CD14-positive monocyte (primary cell): Measurements from ENCODE around the gene COX11. TPM values are rescaled to one million over a fixed set of nuclear protein-coding genes. Genes with fewer than 3 reads are reported as not detected.

ENCODE experiments used
- DNase-seq, 3 donors: peaks; one replicate each; pipeline ENCODE4 v3.0.0-alpha.2; 2011 to 2022
- H2AFZ ChIP-seq: 2 replicates; pipeline ENCODE4 v1.6.0; 2012; ENCODE audit warnings: mild to moderate bottlenecking, low read depth, low read length, inconsistent platforms; ENCODE audit not compliant: insufficient read depth, poor library complexity, severe bottlenecking
- H3K27ac ChIP-seq, 2 donors: 1 replicate in 1 of 2; 2 replicates in 1 of 2; pipeline ENCODE4 v1.5.1; 2012 to 2013; ENCODE audit warnings: low read length in 2 of 2, control low read depth in 1 of 2, inconsistent platforms in 1 of 2, low read depth in 1 of 2, mild to moderate bottlenecking in 1 of 2
- H3K27me3 ChIP-seq, 2 donors: one replicate each; pipeline versions ENCODE4 v1.6.0 to v1.6.1; 2011 to 2013; ENCODE audit warnings: low read length in 2 of 2; ENCODE audit not compliant: control insufficient read depth in 2 of 2, insufficient read depth in 2 of 2
- H3K36me3 ChIP-seq, 2 donors: replicated peaks in 1 of 2; 1 replicate in 1 of 2; 2 replicates in 1 of 2; pipeline versions ENCODE4 v1.5.1 to v1.6.1; 2012 to 2013; ENCODE audit warnings: low read length in 2 of 2, control low read depth in 1 of 2, inconsistent platforms in 1 of 2, mild to moderate bottlenecking in 1 of 2; ENCODE audit not compliant: insufficient read depth in 2 of 2, control insufficient read depth in 1 of 2
- H3K4me1 ChIP-seq, 2 donors: 1 replicate in 1 of 2; 2 replicates in 1 of 2; pipeline versions ENCODE4 v1.5.1 to v1.6.1; 2012 to 2013; ENCODE audit warnings: low read length in 2 of 2, control low read depth in 1 of 2, inconsistent platforms in 1 of 2, mild to moderate bottlenecking in 1 of 2, moderate library complexity in 1 of 2; ENCODE audit not compliant: insufficient read depth in 2 of 2, control insufficient read depth in 1 of 2
- H3K4me2 ChIP-seq: replicated peaks from 2 replicates; pipeline ENCODE3; 2012; ENCODE audit warnings: low read length, moderate library complexity, mild to moderate bottlenecking; ENCODE audit not compliant: poor library complexity, severe bottlenecking; ENCODE audit errors: extremely low read depth
- H3K4me3 ChIP-seq, 3 experiments: fragments of 200-600 bp in 1 of 3; sonication (generic) in 1 of 3; replicated peaks in 1 of 3; 1 replicate in 2 of 3; 2 replicates in 1 of 3; pipeline ENCODE4 v1.5.1; 2011 to 2013; ENCODE audit warnings: low read length in 3 of 3, mild to moderate bottlenecking in 3 of 3, control low read depth in 2 of 3, low read depth in 2 of 3, inconsistent platforms in 1 of 3, moderate library complexity in 1 of 3
- H3K79me2 ChIP-seq: 2 replicates; pipeline ENCODE4 v1.6.0; 2012; ENCODE audit warnings: mild to moderate bottlenecking, control low read depth, inconsistent platforms, low read length, moderate library complexity; ENCODE audit not compliant: insufficient read depth
- H3K9ac ChIP-seq: 2 replicates; pipeline ENCODE4 v1.6.0; 2017; ENCODE audit warnings: low read length, mild to moderate bottlenecking; ENCODE audit not compliant: insufficient read depth, poor library complexity, severe bottlenecking
- H3K9me3 ChIP-seq, 2 donors: replicated peaks in 1 of 2; 1 replicate in 1 of 2; 2 replicates in 1 of 2; pipeline versions ENCODE4 v1.5.1 to v1.6.1; 2012 to 2013; ENCODE audit warnings: low read length in 2 of 2, control low read depth in 1 of 2; ENCODE audit not compliant: control insufficient read depth in 1 of 2, insufficient read depth in 1 of 2
- H4K20me1 ChIP-seq: 2 replicates; pipeline ENCODE4 v1.6.0; 2012; ENCODE audit warnings: mild to moderate bottlenecking, low read length, control low read depth, moderate library complexity; ENCODE audit not compliant: insufficient read depth
- H3K27ac Mint-ChIP-seq, 7 donors: one replicate each; pipeline ENCODE4 v1.8.0; 2020; ENCODE audit warnings: mild to moderate bottlenecking in 7 of 7, mixed read lengths in 7 of 7, moderate library complexity in 6 of 7, inconsistent platforms in 2 of 7
- H3K27me3 Mint-ChIP-seq, 3 donors: one replicate each; pipeline ENCODE4 v1.8.0; 2021 to 2022; ENCODE audit warnings: low read depth in 3 of 3, mild to moderate bottlenecking in 3 of 3, mixed read lengths in 3 of 3, moderate library complexity in 3 of 3, inconsistent platforms in 1 of 3
- H3K36me3 Mint-ChIP-seq, 2 donors: one replicate each; pipeline ENCODE4 v1.8.0; 2020; ENCODE audit warnings: mixed read lengths in 2 of 2, inconsistent platforms in 1 of 2, mild to moderate bottlenecking in 1 of 2
- H3K4me1 Mint-ChIP-seq: one replicate; pipeline ENCODE4 v1.8.0; 2020; ENCODE audit warnings: mild to moderate bottlenecking, mixed read lengths
- H3K4me3 Mint-ChIP-seq, 2 donors: one replicate each; pipeline ENCODE4 v1.8.0; 2020; ENCODE audit warnings: mild to moderate bottlenecking in 2 of 2, mixed read lengths in 2 of 2, moderate library complexity in 1 of 2
- H3K9me3 Mint-ChIP-seq, 7 donors: one replicate each; pipeline ENCODE4 v1.8.0; 2020 to 2022; ENCODE audit warnings: mixed read lengths in 7 of 7, mild to moderate bottlenecking in 6 of 7, moderate library complexity in 6 of 7, inconsistent platforms in 2 of 7
- CTCF ChIP-seq: fragments of 200-600 bp; IDR thresholded peaks from one replicate; pipeline ENCODE4 v1.8.0; 2022; ENCODE audit warnings: antibody characterized with exemption, mild to moderate bottlenecking
- WGBS: methylation state at CpG from one replicate; pipeline ENCODE4 v1.1.5; 2013; ENCODE audit warnings: missing lambda C conversion rate; ENCODE audit not compliant: insufficient coverage; 5-methylcytosine and 5-hydroxymethylcytosine counted together
- intact Hi-C, 2 donors: fragments of 100-400 bp; cut with micrococcal nuclease; formaldehyde crosslinking; loops; one replicate each; pipeline versions ENCODE4 v1.15.0 to v1.15.1; 2023
- polyA plus RNA-seq, 3 donors: library from polyadenylated mRNA; depleted of rRNA in 1 of 3; unstranded in 2 of 3; stranded (reverse) in 1 of 3; fragments of 300-500 nt in 2 of 3; fragments of >200 nt in 1 of 3; fragmentation: Illumina TruSeq in 2 of 3; gene quantifications; 1 replicate in 2 of 3; 2 replicates in 1 of 3; pipeline ENCODE4 v1.2.3, GENCODE V29; 2012 to 2021

The COX11 gene
- polyA plus RNA-seq, 3 donors, result 13.2 to 24.8 (median 14.7) TPM

- Histone ChIP-seq H3K27ac (no peak overlapping the region), H3K4me3 (no peak overlapping the region), H3K9me3 (peaks cover 7% of the 10 kb centered on the region in 2 donors), H3K27me3 (no peaks in the 10 kb centered on the region), H3K79me2 (no peaks in the 10 kb centered on the region), H3K4me1 (no peaks in the 10 kb centered on the region), H3K4me2 (no peak overlapping the region), H3K36me3 (no peaks in the 10 kb centered on the region), H2AFZ (no peak overlapping the region), H3K9ac (no peak overlapping the region), H4K20me1 (no peaks in the 10 kb centered on the region)
- Mint-ChIP-seq H3K27me3 (no peaks in the 10 kb centered on the region), H3K4me3 (no peak overlapping the region), H3K4me1 (peaks cover 1% of the 10 kb centered on the region), H3K36me3 (no peaks in the 10 kb centered on the region), H3K9me3 (peaks cover 4 to 12% (median 8%) of the 10 kb centered on the region in 7 donors), H3K27ac (no peak overlapping the region)
- intact Hi-C loops, result no loop called here
- DNase-seq, result no peak
- no peak for TF ChIP-seq CTCF
These were observed 13.9 kb upstream of the COX11 start for GRCh38 chr17:54982399-54982798.

DNA sequence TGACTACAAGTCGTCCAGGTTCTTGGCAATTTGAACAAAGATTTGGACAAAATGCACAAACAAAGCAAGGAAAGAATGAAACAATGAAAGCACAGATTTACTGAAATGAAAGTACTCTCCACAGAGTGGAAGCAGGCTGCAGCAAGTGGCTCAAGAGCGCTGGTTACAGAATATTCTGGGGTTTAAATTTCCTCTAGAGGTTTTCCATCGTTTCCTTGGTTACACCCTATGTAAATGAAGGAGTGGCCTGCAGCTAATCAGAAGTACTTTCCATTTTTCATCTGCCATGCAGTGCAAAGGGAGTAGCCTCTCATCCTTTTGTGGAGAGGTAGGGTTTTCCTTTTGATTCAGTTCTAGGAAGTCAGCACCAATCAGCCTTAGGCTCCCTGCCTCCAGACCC lies 11.9 kb upstream of the COX11 start:
- H3K27ac Mint-ChIP-seq, result no peak overlapping the region
- no peak overlapping the region for H3K27ac ChIP-seq
- TF ChIP-seq CTCF, result no peak
- no peaks in the 10 kb centered on the region for H3K36me3 ChIP-seq
- H3K36me3 Mint-ChIP-seq, result no peaks in the 10 kb centered on the region
- H4K20me1 ChIP-seq, result no peaks in the 10 kb centered on the region
- peaks cover 1% of the 10 kb centered on the region for H3K4me1 Mint-ChIP-seq
- H3K9me3 Mint-ChIP-seq, result peaks cover 4 to 12% (median 8%) of the 10 kb centered on the region in 7 donors
- no peak for DNase-seq
- intact Hi-C loops, result no loop called here
- no peak overlapping the region for H2AFZ ChIP-seq
- no peak overlapping the region for H3K4me2 ChIP-seq
- H3K9ac ChIP-seq, result no peak overlapping the region
- no peak overlapping the region for H3K4me3 Mint-ChIP-seq
- H3K27me3 ChIP-seq, result no peaks in the 10 kb centered on the region
- H3K27me3 Mint-ChIP-seq, result no peaks in the 10 kb centered on the region
- peaks cover 7% of the 10 kb centered on the region in 2 donors for H3K9me3 ChIP-seq
- no peaks in the 10 kb centered on the region for H3K4me1 ChIP-seq
- H3K4me3 ChIP-seq, result no peak overlapping the region
- H3K79me2 ChIP-seq, result no peaks in the 10 kb centered on the region
- no CpG with 5 or more reads among the region's 3 CpGs for WGBS
